Keratinocyte (primary cell): Measurements from ENCODE around the gene ADAMTS4.

Source experiments
- EZH2 ChIP-seq: IDR thresholded peaks from one replicate; pipeline ENCODE4 v1.6.1; 2012; ENCODE audit warnings: inconsistent platforms, mild to moderate bottlenecking, low read length, moderate library complexity
- TF ChIP-seq, protein P1 (sequence below), 3 experiments: IDR thresholded peaks in 1 of 3; conservative IDR thresholded peaks in 1 of 3; optimal IDR thresholded peaks in 1 of 3; 2 replicates in 2 of 3; 3 replicates in 1 of 3; pipeline versions ENCODE3 to v1.5.1; 2011; ENCODE audit warnings: low read length in 3 of 3, mild to moderate bottlenecking in 3 of 3, moderate library complexity in 2 of 3, control low read depth in 1 of 3, inconsistent platforms in 1 of 3; ENCODE audit not compliant: insufficient read depth in 2 of 3; ENCODE audit errors: extremely low read depth in 1 of 3

DNA sequence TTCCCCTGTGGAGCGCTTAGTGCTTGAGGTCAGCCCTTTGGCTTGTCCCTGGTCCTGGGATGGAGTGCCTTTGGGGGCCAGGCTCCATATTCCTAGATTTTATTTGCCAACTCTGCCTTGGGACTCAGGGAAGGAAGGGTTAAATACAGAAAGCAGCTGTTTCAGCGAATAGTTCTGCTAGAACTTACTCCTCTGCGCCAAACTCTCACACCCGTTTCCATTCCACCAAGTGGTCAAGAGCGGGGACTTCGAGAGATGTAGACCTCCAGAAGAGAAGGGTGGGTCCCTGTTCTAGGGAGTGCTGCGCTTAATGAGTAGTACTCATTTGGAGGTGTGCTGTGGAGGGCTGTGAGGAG, 26.3 kb upstream of the ADAMTS4 start:
- TF ChIP-seq, protein P1, sequence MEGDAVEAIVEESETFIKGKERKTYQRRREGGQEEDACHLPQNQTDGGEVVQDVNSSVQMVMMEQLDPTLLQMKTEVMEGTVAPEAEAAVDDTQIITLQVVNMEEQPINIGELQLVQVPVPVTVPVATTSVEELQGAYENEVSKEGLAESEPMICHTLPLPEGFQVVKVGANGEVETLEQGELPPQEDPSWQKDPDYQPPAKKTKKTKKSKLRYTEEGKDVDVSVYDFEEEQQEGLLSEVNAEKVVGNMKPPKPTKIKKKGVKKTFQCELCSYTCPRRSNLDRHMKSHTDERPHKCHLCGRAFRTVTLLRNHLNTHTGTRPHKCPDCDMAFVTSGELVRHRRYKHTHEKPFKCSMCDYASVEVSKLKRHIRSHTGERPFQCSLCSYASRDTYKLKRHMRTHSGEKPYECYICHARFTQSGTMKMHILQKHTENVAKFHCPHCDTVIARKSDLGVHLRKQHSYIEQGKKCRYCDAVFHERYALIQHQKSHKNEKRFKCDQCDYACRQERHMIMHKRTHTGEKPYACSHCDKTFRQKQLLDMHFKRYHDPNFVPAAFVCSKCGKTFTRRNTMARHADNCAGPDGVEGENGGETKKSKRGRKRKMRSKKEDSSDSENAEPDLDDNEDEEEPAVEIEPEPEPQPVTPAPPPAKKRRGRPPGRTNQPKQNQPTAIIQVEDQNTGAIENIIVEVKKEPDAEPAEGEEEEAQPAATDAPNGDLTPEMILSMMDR (optimal IDR thresholded peaks at IDR 0.05 in 1 of 3, IDR thresholded peaks at IDR 0.05 in 1 of 3, conservative IDR thresholded peaks at IDR 0.05 in 1 of 3; ENCODE audit: extremely low read depth in 1 of 3, insufficient read depth in 2 of 3, low read length in 3 of 3): no peak
- TF ChIP-seq EZH2: no peak
